ENCODE results near the gene KRT6B. TPM values are rescaled to one million over a fixed set of nuclear protein-coding genes. Genes with fewer than 3 reads are reported as not detected.

KRT6B gene
- total RNA-seq, 1 experiment from 2014 or later: 7.7 TPM

DNA sequence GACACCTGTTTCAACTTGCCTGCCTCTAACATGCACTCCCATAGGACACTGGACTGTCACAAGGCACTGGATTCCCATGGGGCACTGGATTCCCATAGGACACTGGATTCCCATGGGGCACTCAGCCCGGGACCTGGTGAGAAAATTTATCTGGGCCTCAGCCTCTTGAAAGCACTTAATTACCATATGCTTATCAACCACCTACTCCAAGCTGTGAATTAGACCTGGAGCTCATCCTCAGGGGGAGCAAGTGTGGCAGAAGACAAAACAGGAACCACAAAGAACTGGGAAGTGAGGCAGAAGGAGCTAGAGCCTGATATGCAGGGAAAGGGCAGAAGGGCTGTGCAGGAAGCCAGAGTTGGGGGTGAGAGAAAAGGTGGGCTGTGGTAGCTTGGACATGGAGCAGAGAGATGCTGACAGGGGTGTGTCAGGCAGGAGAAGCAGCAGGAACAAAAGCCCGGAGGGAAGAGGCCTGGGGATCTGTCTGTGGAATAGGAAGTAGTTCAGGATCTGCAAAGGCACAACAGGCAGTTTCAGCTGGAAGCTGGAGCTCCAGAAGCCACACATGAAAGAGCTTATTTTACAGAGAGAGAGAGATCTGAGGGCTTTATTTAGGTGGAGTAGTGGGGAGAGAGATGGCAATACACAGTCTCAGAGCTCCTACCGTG lies 48.9 kb downstream of the KRT6B start:
- CTCF ChIA-PET: interaction anchor here (0.5 kb wide), 1 partner anchor 76 kb away, joined by 3 read pairs; no protein-coding TSS in a partner anchor
- POLR2A ChIA-PET (ENCODE audit: unreplicated experiment): no interaction called here
- no TSS peak for BruUV-seq (replicated peaks)
- intact Hi-C loops (cut with micrococcal nuclease): no loop called here
- H2AFZ ChIP-seq (ENCODE audit: low read length): no peak overlapping the region
- no peak overlapping the region for H3K4me2 ChIP-seq (ENCODE audit: low read length)
- H3F3A ChIP-seq (ENCODE audit: low read length, unreplicated experiment): no peaks in the 10 kb centered on the region
- no peak overlapping the region for H3K27ac ChIP-seq (ENCODE audit: low read length)
- H3K4me3 ChIP-seq (ENCODE audit: low read length): no peak overlapping the region
- H3K9me3 ChIP-seq (ENCODE audit: low read length): no peaks in the 10 kb centered on the region
- ATAC-seq (no peak), DNase-seq (no peak)
- H3K79me2 ChIP-seq (ENCODE audit: low read length): no peaks in the 10 kb centered on the region
- no peaks in the 10 kb centered on the region for H3K4me1 ChIP-seq (ENCODE audit: insufficient read depth, low read length)
- no peaks in the 10 kb centered on the region for H3K36me3 ChIP-seq (ENCODE audit: low read depth, low read length)
- no peaks in the 10 kb centered on the region for H3K9me2 ChIP-seq (replicated peaks; ENCODE audit: low read length)
- H4K20me1 ChIP-seq (ENCODE audit: low read length): no peaks in the 10 kb centered on the region
- no peak overlapping the region for H3K9ac ChIP-seq (ENCODE audit: low read length)
- H3K27me3 ChIP-seq (ENCODE audit: low read length): no peaks in the 10 kb centered on the region
- TF ChIP-seq EZH2phosphoT487 (IDR thresholded peaks at IDR 0.05; ENCODE audit: borderline replicate concordance, low read length): no peak
- TF ChIP-seq EZH2 (IDR thresholded peaks at IDR 0.05; ENCODE audit: low read length, unreplicated experiment): no peak
- TF ChIP-seq, protein P1, sequence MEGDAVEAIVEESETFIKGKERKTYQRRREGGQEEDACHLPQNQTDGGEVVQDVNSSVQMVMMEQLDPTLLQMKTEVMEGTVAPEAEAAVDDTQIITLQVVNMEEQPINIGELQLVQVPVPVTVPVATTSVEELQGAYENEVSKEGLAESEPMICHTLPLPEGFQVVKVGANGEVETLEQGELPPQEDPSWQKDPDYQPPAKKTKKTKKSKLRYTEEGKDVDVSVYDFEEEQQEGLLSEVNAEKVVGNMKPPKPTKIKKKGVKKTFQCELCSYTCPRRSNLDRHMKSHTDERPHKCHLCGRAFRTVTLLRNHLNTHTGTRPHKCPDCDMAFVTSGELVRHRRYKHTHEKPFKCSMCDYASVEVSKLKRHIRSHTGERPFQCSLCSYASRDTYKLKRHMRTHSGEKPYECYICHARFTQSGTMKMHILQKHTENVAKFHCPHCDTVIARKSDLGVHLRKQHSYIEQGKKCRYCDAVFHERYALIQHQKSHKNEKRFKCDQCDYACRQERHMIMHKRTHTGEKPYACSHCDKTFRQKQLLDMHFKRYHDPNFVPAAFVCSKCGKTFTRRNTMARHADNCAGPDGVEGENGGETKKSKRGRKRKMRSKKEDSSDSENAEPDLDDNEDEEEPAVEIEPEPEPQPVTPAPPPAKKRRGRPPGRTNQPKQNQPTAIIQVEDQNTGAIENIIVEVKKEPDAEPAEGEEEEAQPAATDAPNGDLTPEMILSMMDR (conservative IDR thresholded peaks at IDR 0.05; ENCODE audit: low read depth, low read length): no peak

DNA sequence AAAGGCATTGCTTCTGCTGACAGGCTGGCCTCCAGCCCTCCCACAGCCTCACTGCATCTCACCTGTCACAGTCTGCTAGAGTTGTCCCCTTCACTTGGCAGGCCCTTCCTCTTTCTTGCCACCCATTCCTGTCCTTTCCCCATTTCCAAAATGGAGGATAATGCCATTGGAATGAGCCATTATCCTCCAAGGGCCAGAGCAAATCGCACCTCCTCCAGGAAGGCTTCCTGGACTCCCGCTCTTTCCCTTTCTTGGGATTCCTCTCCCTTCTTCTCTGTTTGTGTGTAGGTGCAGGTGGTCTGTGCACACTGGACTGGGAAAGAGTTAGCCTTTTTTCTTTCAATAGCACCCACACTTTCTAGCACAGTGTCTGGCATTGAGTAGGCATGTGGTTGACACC lies 49.6 kb downstream of the KRT6B start:
- Histone ChIP-seq H3K4me1 (ENCODE audit: insufficient read depth, low read length) (no peaks in the 10 kb centered on the region), H3F3A (ENCODE audit: low read length, unreplicated experiment) (no peaks in the 10 kb centered on the region), H3K9ac (ENCODE audit: low read length) (no peak overlapping the region), H2AFZ (ENCODE audit: low read length) (no peak overlapping the region), H4K20me1 (ENCODE audit: low read length) (no peaks in the 10 kb centered on the region), H3K9me2 (replicated peaks; ENCODE audit: low read length) (no peaks in the 10 kb centered on the region), H3K4me3 (ENCODE audit: low read length) (no peak overlapping the region), H3K79me2 (ENCODE audit: low read length) (no peaks in the 10 kb centered on the region), H3K4me2 (ENCODE audit: low read length) (no peak overlapping the region), H3K36me3 (ENCODE audit: low read depth, low read length) (no peaks in the 10 kb centered on the region), H3K27me3 (ENCODE audit: low read length) (no peaks in the 10 kb centered on the region), H3K27ac (ENCODE audit: low read length) (no peak overlapping the region), H3K9me3 (ENCODE audit: low read length) (no peaks in the 10 kb centered on the region)
- POLR2A ChIA-PET (ENCODE audit: unreplicated experiment): no interaction called here
- ATAC-seq (no peak), DNase-seq (no peak)
- BruUV-seq (replicated peaks): no TSS peak
- no peak for TF ChIP-seq EZH2 (IDR thresholded peaks at IDR 0.05; ENCODE audit: low read length, unreplicated experiment)
- no peak for TF ChIP-seq EZH2phosphoT487 (IDR thresholded peaks at IDR 0.05; ENCODE audit: borderline replicate concordance, low read length)
- TF ChIP-seq, protein P1 (conservative IDR thresholded peaks at IDR 0.05; ENCODE audit: low read depth, low read length): no peak
- CTCF ChIA-PET: no interaction called here
- intact Hi-C loops (cut with micrococcal nuclease): no loop called here

DNA sequence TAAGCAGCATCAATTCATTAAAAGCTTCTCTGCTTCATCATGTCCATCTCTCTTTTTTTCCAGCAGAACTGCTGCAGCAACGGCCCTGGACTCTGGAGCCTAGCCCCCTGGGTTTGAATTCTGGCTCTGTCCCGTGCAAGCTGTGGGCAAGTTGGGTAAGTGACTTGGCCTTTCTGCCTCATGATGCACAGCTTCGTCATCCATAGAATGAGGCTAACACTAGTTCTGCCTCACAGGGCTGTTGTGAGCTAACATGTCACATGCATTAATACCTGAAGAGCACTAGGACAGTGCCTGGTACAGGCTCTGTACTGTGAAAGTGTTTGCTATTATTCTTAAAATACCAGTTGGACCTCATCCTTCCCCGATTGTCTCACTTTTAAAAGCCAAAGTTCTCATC lies 50.0 kb downstream of the KRT6B start:
- Histone ChIP-seq H3K4me3 (ENCODE audit: low read length) (no peak overlapping the region), H4K20me1 (ENCODE audit: low read length) (no peaks in the 10 kb centered on the region), H3K27me3 (ENCODE audit: low read length) (no peaks in the 10 kb centered on the region), H3K4me2 (ENCODE audit: low read length) (no peak overlapping the region), H3K79me2 (ENCODE audit: low read length) (no peaks in the 10 kb centered on the region), H3K9me2 (replicated peaks; ENCODE audit: low read length) (no peaks in the 10 kb centered on the region), H3K27ac (ENCODE audit: low read length) (no peak overlapping the region), H3F3A (ENCODE audit: low read length, unreplicated experiment) (no peaks in the 10 kb centered on the region), H2AFZ (ENCODE audit: low read length) (no peak overlapping the region), H3K36me3 (ENCODE audit: low read depth, low read length) (no peaks in the 10 kb centered on the region), H3K9me3 (ENCODE audit: low read length) (no peaks in the 10 kb centered on the region), H3K9ac (ENCODE audit: low read length) (no peak overlapping the region), H3K4me1 (ENCODE audit: insufficient read depth, low read length) (no peaks in the 10 kb centered on the region)
- CTCF ChIA-PET: no interaction called here
- no peak for TF ChIP-seq EZH2 (IDR thresholded peaks at IDR 0.05; ENCODE audit: low read length, unreplicated experiment)
- TF ChIP-seq, protein P1 (conservative IDR thresholded peaks at IDR 0.05; ENCODE audit: low read depth, low read length): no peak
- no peak for TF ChIP-seq EZH2phosphoT487 (IDR thresholded peaks at IDR 0.05; ENCODE audit: borderline replicate concordance, low read length)
- BruUV-seq (replicated peaks): no TSS peak
- intact Hi-C loops (cut with micrococcal nuclease): no loop called here
- DNase-seq: no peak
- no peak for ATAC-seq
- POLR2A ChIA-PET (ENCODE audit: unreplicated experiment): no interaction called here

Data from PC-3 (cell line).